ENCODE measurements around the gene PLAAT2. TPM values are rescaled to one million over a fixed set of nuclear protein-coding genes. Genes with fewer than 3 reads are reported as not detected.
A peak's percentile ranks its signal among the peaks of the same experiment; 100 is the strongest.
"Not testable (repeated sequence)": the region's sequence is repeated elsewhere in the genome, so short reads cannot be mapped to it uniquely, and the experiment has no call there.

PLAAT2 gene
- total RNA-seq, 1 experiment from 2014 or later = 0.58 TPM

GRCh38 chr11:63583357-63583677 lies 20.1 kb upstream of the PLAAT2 start:
- no TSS peak for BruUV-seq (replicated peaks)
- POLR2A ChIA-PET = interaction anchor here (0.6 kb wide), 1 partner anchor 490 kb away, joined by 4 read pairs; no protein-coding TSS in a partner anchor
- no peak for DNase-seq (ENCODE audit: unreplicated experiment)
- Mint-ChIP-seq H3K4me1 (ENCODE audit: insufficient read depth, unreplicated experiment) (no peaks in the 10 kb centered on the region), H3K9me3 (ENCODE audit: unreplicated experiment) (peaks cover 16% of the 10 kb centered on the region), H3K27ac (ENCODE audit: low read depth, unreplicated experiment) (no peak overlapping the region), H3K36me3 (ENCODE audit: insufficient read depth, unreplicated experiment) (no peaks in the 10 kb centered on the region), H3K27me3 (ENCODE audit: insufficient read depth, unreplicated experiment) (no peaks in the 10 kb centered on the region), H3K4me3 (ENCODE audit: unreplicated experiment) (no peak overlapping the region)
- CTCF ChIA-PET = interaction anchor here (0.7 to 1.9 kb wide), 6 partner anchors 10 to 104 kb away, joined by 3 to 8 read pairs (median 4); no protein-coding TSS in a partner anchor
- TF ChIP-seq, protein P1, sequence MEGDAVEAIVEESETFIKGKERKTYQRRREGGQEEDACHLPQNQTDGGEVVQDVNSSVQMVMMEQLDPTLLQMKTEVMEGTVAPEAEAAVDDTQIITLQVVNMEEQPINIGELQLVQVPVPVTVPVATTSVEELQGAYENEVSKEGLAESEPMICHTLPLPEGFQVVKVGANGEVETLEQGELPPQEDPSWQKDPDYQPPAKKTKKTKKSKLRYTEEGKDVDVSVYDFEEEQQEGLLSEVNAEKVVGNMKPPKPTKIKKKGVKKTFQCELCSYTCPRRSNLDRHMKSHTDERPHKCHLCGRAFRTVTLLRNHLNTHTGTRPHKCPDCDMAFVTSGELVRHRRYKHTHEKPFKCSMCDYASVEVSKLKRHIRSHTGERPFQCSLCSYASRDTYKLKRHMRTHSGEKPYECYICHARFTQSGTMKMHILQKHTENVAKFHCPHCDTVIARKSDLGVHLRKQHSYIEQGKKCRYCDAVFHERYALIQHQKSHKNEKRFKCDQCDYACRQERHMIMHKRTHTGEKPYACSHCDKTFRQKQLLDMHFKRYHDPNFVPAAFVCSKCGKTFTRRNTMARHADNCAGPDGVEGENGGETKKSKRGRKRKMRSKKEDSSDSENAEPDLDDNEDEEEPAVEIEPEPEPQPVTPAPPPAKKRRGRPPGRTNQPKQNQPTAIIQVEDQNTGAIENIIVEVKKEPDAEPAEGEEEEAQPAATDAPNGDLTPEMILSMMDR (IDR thresholded peaks at IDR 0.05; ENCODE audit: unreplicated experiment) = no peak
- intact Hi-C loops (cut with micrococcal nuclease) = no loop called here

DNA sequence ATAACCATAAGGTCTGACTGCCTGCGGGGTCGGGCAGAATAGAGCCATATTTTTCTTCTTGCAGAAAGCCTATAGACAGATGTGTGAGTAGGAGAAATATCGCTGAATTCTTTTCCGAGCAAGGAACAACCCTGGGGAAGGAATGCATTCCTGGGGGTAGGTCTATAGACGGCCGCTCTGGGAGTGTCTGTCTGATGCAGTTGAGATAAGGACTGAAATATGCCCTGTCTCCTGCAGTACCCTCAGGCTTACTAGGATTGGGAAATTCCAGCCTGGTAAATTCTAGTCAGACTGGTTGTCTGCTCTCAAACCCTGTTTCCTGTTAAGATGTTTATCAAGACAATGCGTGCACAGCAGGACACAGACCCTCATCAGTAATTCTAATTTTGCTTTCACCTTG lies 18.0 kb upstream of the PLAAT2 start:
- peaks cover 16% of the 10 kb centered on the region for H3K9me3 Mint-ChIP-seq (ENCODE audit: unreplicated experiment)
- H3K36me3 Mint-ChIP-seq (ENCODE audit: insufficient read depth, unreplicated experiment); H3K27ac Mint-ChIP-seq (ENCODE audit: low read depth, unreplicated experiment); POLR2A ChIA-PET; DNase-seq (ENCODE audit: unreplicated experiment); H3K4me3 Mint-ChIP-seq (ENCODE audit: unreplicated experiment); H3K4me1 Mint-ChIP-seq (ENCODE audit: insufficient read depth, unreplicated experiment); CTCF ChIA-PET; intact Hi-C loops (cut with micrococcal nuclease); H3K27me3 Mint-ChIP-seq (ENCODE audit: insufficient read depth, unreplicated experiment); BruUV-seq (replicated peaks): not testable (repeated sequence)

GRCh38 chr11:63578882-63579281 lies 15.7 kb upstream of the PLAAT2 start:
- H3K4me1 Mint-ChIP-seq (ENCODE audit: insufficient read depth, unreplicated experiment); CTCF ChIA-PET; H3K4me3 Mint-ChIP-seq (ENCODE audit: unreplicated experiment); DNase-seq (ENCODE audit: unreplicated experiment); H3K27ac Mint-ChIP-seq (ENCODE audit: low read depth, unreplicated experiment); H3K36me3 Mint-ChIP-seq (ENCODE audit: insufficient read depth, unreplicated experiment); intact Hi-C loops (cut with micrococcal nuclease); H3K27me3 Mint-ChIP-seq (ENCODE audit: insufficient read depth, unreplicated experiment); BruUV-seq (replicated peaks); POLR2A ChIA-PET: not testable (repeated sequence)
- H3K9me3 Mint-ChIP-seq (ENCODE audit: unreplicated experiment) = peaks cover 16% of the 10 kb centered on the region

DNA sequence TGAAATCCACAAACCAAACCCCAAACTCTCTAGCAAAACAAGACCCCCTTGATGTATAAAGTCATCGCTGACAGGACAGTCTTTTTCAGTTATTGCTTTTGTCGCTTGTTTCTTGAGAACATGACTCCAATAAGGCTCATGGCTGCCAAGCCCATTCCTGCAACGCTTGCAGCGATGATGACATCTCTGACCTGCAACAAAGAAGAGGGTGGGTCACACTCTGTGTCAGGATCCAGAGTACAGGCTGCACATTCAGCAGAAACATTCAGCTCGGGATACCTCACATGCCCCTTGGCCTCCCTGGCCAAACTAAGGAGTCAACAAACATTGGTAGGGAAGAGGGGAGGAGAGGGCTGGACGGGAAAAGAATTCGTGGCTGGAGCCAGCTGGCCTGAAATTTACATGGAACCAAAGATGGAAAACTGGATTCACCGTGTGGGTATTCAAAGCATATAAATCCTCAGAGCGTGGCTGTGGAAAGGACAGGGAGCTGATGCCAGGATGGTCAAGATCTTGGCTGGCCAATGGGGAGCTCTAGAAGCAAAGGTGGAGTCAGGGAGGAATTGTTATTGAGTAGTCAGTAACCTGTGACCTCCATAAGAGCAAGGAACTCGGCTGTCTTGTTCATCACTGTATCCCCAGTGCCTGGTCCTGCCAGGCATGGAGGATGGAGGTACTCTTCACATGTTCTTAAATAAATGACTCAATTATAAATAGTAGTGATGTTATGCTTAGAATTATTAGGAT lies 11.8 kb upstream of the PLAAT2 start:
- ChIA-PET CTCF (interaction anchor here (1.6 kb wide), 1 partner anchor 14 kb away, joined by 3 read pairs; no protein-coding TSS in a partner anchor), POLR2A (interaction anchor here (1.1 to 1.5 kb wide), 3 partner anchors 13 to 96 kb away, joined by 3 to 5 read pairs (median 3); no protein-coding TSS in a partner anchor)
- Mint-ChIP-seq H3K4me3 (ENCODE audit: unreplicated experiment) (peak overlapping the region; percentile 63), H3K4me1 (ENCODE audit: insufficient read depth, unreplicated experiment) (peaks cover 9% of the 10 kb centered on the region), H3K27ac (ENCODE audit: low read depth, unreplicated experiment) (peak overlapping the region; percentile 84), H3K36me3 (ENCODE audit: insufficient read depth, unreplicated experiment) (peaks cover 12% of the 10 kb centered on the region), H3K27me3 (ENCODE audit: insufficient read depth, unreplicated experiment) (no peaks in the 10 kb centered on the region), H3K9me3 (ENCODE audit: unreplicated experiment) (peaks cover 8% of the 10 kb centered on the region)
- no TSS peak for BruUV-seq (replicated peaks)
- intact Hi-C loops (cut with micrococcal nuclease) = no loop called here
- TF ChIP-seq, protein P1 (IDR thresholded peaks at IDR 0.05; ENCODE audit: unreplicated experiment) = no peak
- DNase-seq (ENCODE audit: unreplicated experiment) = no peak

Data from MCF 10A (cell line).